GM18511 (cell line): Measurements from ENCODE around the gene R3HCC1L.
"Not testable (repeated sequence)": the region's sequence is repeated elsewhere in the genome, so short reads cannot be mapped to it uniquely, and the experiment has no call there.

Experiments used
- ATAC-seq: cut with Tn5 transposase; IDR thresholded peaks from one replicate; pipeline ENCODE4 v1.9.1; 2021; ENCODE audit warnings: mild to moderate bottlenecking, moderate library complexity; ENCODE audit not compliant: unreplicated experiment

Gene R3HCC1L

GRCh38 chr10:98170249-98171117, 36.0 kb downstream of the R3HCC1L start:
- no peak for ATAC-seq

DNA sequence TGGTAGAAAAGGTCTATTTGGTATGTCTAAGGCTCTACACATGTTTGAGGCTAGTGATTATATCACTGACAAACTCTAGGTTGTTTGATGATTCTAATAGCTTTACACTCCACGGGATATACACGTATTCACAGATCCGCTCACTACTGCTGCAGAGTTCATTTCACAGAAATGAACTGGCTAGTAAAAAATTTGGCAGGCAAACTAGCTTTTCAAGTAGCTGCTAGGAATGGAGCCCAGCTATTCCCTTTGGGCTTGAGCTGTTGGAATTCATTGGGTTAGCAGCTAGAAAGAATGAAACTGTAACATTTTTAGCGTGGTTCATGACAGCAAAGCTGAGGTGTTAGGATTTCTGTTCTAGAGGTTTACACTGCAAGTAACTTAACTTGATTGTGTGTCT, 37.6 kb downstream of the R3HCC1L start:
- ATAC-seq: no peak

- ATAC-seq: no peak
Measured at GRCh38 chr10:98172495-98172894, 38.0 kb downstream of the R3HCC1L start.

DNA sequence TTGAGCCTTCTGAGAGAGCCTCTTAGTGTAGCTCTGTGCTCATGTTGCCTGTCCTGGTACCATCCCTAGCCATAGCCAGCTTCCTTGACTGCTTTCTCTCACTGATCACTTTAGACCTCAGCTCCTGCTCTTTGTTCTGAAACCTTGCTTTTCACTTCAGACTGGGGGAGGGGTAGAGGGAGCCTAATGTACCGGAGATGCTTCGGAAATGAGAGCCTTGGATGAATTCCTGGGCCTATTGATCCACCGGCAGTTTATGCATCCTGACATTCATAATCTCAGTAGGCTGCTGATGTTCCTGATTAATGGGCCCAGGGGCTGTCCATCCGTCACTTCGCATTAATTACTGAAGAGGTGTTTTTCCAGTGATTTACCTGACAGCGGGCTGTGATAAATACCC, 38.8 kb downstream of the R3HCC1L start:
- ATAC-seq: no peak

GRCh38 chr10:98182351-98182915, 48.0 kb downstream of the R3HCC1L start:
- not testable (repeated sequence) for ATAC-seq

DNA sequence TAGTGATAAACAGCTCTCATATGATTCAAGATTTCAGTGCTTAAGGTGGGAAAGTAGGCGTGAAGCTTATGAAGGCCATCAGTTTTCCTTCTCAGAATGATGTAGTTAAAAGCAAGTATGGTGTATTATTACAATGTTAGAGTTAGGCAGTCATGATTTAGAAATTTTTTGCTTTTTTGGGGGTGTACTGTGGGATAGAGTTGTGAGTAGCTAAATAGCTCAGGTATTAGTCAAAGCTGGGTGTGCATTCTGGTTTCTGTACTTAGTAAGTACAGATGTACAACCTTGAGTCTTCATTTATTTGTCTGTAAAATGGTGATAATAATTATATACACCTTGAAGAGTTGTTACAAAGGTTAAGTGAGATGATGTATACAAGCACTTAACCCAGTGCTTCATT, 52.2 kb downstream of the R3HCC1L start:
- ATAC-seq: no peak

- not testable (repeated sequence) for ATAC-seq
Measured at GRCh38 chr10:98190773-98191172, 56.3 kb downstream of the R3HCC1L start.

DNA sequence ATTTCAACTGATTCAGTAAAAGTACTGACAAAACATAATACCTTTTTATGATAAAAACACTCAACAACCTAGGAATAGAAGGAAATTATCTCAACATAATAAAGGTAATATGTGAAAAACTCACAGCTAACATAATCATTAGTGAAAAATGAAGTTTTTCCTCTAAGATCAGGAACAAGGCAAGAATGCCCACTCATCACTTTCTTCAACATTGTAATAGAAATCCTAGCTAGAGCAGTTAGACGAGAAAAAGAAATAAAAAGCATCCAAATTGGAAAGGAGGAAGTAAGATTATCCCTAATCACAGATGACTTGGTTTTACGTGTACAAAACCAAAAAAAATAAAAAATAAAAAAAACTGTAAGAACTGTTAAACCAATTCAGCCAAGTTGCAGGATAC, 58.6 kb downstream of the R3HCC1L start:
- no peak for ATAC-seq

- no peak for ATAC-seq
Measured at GRCh38 chr10:98194633-98195032, 60.2 kb downstream of the R3HCC1L start.

- no peak for ATAC-seq
Measured at GRCh38 chr10:98195120-98195519, 60.7 kb downstream of the R3HCC1L start.

DNA sequence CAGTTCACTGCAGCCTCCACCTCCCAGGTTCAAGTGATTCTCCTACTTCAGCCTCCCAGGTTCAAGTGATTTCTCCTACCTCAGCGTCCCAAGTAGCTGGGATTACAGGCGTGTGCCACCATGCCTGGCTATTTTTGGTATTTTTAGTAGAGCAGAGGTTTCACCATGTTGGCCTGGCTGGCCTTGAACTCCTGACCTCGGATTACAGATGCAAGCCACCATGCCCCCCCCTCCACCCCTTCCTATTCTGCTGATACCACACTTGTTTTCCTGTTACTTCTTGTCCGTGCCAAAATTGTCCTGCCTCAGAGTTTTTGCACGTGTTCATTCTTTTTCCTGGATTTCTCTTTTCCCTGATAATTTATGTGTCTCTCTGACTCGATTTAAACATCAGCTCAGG, 62.5 kb downstream of the R3HCC1L start:
- no peak for ATAC-seq

GRCh38 chr10:98201760-98202159, 67.3 kb downstream of the R3HCC1L start:
- no peak for ATAC-seq

DNA sequence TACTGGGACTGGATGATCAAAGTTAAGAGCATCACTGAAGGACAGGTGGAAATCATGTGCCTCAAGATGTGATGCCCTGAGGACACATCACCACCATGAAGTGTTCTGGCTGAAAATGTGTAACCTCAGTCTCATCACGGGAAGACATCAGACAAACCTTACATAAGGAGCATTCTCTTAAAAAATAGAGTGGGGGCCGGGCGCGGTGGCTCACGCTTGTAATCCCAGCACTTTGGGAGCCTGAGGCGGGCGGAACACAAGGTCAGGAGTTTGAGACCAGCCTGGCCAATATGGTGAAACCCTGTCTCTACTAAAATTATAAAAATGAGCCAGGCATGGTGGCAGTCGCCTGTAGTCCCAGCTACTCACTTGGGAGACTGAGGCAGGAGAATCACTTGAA, 67.9 kb downstream of the R3HCC1L start:
- no peak for ATAC-seq

- no peak for ATAC-seq
Measured at GRCh38 chr10:98205351-98205750, 70.9 kb downstream of the R3HCC1L start.

DNA sequence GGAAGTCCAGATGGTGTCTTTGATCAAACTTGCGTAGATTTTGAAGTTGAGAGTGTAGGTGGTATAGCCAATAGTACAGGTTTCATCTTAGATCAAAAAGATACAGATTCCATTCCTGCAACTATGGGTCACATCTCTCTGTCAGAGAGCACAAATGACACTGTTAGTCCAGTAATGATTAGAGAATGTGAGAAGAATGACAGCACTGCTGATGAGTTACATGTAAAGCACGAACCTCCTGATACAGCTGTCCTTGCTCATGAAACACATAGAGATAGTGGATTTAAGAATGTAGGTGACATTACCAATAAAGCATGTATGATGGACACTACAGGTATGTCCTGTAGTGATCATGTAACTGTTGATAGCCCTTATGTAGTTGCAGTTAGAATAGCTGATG, 74.5 kb downstream of the R3HCC1L start:
- ATAC-seq: no peak

- ATAC-seq: no peak
Measured at GRCh38 chr10:98209441-98209840, 75.0 kb downstream of the R3HCC1L start.

- no peak for ATAC-seq
Measured at GRCh38 chr10:98212196-98212595, 77.7 kb downstream of the R3HCC1L start.

- ATAC-seq: no peak
Measured at GRCh38 chr10:98213740-98214139, 79.3 kb downstream of the R3HCC1L start.

DNA sequence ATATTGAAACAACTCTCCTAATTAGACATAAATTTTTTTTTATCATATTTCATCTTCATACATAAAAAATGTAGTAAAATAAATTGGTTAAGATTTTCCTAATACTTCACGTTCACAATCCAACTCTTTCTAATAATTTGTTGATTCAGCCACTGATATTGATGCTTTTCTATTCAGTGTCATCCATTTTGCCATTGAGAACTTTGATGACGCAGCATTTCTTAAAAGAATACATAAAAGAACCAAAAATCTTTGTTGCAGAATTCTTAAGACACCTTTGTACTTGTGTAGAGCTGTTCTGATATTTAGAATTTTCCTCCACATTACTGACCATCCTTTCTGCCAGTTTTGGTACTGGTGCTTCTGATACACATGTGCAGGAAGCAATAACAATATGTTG, 80.9 kb downstream of the R3HCC1L start:
- ATAC-seq: no peak

GRCh38 chr10:98217801-98218200, 83.3 kb downstream of the R3HCC1L start:
- ATAC-seq: no peak

- ATAC-seq: no peak
Measured at GRCh38 chr10:98223874-98224273, 89.4 kb downstream of the R3HCC1L start.

DNA sequence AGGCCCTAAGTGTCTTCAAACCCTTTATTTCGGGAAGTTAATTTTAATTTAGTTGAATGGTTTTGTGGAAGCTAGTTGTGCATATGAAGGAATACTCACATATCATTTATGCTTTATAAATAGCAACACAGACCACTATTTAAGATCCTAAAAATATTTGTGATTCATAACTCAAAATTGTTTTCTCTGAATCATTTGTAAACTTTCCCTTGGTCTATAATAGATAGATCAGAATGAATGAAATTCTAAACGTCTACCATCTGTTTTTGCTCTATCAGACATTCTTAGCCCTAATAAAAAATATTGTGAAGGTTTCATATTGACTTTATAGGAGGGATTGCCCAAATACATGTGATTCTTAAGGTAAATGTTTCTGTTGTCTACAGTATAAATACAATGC, 90.1 kb downstream of the R3HCC1L start:
- ATAC-seq: no peak

- ATAC-seq: no peak
Measured at GRCh38 chr10:98224996-98225395, 90.5 kb downstream of the R3HCC1L start.
